NCI-H2227 (cell line): ENCODE data around the gene CCDC88C.

ENCODE experiments used
- DNase-seq: peaks from one replicate; lab custom pipeline; 2025; ENCODE audit not compliant: unreplicated experiment; lab: John Stamatoyannopoulos, UW

CCDC88C gene

GRCh38 chr14:91310606-91311283 lies 106.9 kb downstream of the CCDC88C start:
- no peak for DNase-seq

DNA sequence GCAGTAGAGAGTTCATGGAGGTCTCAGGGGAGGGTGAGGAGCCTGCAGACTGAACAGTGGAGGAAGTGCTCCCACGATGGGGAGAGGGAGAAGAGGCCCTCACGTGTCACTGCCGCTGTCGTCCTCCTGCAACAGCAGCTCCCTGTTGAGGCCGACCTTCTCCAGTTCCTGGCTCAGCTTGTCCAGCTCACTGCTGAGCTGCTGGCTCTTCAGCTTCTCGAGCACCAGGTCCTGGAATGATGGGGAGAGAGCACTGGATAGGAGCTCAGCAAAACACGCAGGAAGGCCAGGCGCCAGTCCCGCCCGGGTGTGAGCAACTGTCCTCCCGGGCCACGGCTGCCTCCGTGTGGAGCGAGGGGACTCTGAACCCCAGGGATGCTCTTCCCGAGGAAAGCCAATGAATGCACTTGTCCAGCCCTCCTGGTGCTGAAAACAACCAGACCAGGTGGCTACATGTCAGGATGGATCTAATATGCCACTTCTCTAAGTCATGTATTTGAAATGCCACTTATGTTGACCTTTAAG lies 107.8 kb downstream of the CCDC88C start:
- DNase-seq, result no peak

GRCh38 chr14:91308337-91308736 lies 109.3 kb downstream of the CCDC88C start:
- no peak for DNase-seq

GRCh38 chr14:91307652-91308051 lies 110.0 kb downstream of the CCDC88C start:
- DNase-seq, result no peak

DNA sequence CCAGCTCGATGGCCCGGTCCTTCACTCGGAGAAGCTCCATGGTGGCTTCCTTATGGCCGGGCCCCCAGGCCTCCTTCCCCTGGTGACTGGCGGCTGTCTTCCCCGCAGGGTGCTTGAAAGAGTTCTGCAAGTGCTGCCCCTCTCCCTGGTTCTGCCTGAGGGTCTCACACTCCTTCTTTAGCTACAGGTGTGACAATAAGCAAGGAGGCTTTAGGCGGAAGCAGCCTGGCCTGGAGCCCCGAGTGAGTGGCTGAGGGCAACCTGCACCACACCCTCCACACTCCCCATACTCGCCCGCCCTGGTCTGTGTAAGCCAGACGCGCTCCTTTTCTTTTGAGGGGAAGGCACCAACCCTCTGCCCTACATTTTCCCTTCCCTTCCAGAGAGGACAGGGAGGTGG lies 110.6 kb downstream of the CCDC88C start:
- DNase-seq, result no peak

DNA sequence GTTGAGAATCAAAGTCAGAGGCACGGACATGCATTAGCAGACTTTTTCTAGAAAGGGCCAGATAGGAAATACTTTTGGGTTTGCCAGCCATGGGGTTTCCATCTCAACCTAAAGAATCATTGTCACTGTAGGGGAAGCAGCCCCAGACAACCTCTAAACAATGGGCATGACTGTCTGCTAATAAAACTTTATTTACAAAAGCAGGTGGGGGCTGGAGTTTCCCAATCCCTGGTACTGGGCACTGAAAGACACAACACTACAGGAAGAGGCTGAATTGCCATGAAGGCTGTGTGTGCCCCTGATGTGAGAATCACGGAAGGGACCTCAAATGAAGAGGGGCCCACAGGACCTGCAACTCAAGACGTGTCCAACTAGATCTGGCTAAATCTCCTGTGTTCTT lies 111.1 kb downstream of the CCDC88C start:
- DNase-seq, result no peak

- DNase-seq, result no peak
These were observed 111.8 kb downstream of the CCDC88C start for GRCh38 chr14:91305650-91306431.

DNA sequence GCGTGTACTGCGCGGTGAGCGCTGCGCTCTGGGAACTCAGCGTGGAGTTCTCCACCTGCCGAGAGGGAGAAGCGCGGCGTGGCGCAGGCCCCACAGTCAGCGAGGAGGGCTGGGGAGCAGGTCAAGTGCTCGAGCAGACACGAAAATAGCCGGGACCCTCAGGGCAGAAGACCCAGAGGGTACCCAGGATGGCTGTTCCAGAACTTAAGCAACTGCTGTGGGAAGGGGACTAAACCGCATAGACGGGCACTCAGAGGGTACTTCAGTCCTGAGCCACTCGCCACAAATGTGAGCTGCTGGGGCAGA lies 113.7 kb downstream of the CCDC88C start:
- no peak for DNase-seq

DNA sequence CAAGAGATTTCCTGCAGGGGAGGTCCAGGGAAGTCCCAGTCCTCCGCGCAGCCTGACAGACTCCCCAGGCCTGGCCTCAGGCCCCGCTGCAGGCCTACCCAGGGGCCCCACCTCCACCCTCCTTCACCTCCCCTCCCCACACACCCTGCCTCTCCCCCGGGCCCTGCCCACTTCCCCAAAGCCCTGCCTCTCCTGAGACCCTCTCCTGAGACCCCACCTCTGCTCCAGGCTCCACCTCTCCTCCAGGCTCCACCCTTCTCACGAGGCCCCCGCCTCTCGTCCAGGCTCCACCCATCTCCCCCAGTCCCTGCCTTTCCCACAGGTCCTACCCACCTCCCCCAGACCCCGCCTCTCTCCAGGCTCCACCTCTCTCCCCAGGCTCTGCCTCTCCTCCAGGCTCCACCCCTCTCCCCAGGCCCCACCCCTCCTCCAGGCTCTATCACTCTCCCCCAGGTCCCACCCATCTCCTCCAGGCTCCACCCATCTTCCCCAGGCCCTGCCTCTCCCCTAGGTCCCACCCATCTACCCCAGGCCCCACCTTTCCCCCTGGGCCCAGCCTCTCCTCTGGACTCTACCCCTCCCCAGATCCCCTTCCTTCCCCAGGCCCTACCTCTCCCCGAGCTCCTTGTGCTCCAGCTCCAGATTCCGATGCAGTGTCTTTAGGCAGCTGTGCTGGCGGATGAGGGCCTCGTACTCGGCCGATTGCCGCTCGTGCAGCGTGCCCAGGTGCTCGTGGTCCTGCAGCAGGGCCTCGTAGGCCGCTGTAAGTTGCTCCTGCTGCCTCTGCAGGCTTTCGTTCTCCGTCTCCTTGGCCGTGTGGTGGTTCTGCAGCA lies 114.3 kb downstream of the CCDC88C start:
- DNase-seq, result peak; percentile 8

GRCh38 chr14:91302391-91302790 lies 115.2 kb downstream of the CCDC88C start:
- no peak for DNase-seq

- DNase-seq, result no peak
These were observed 116.7 kb downstream of the CCDC88C start for GRCh38 chr14:91300957-91301356.

GRCh38 chr14:91300283-91300895 lies 117.2 kb downstream of the CCDC88C start:
- no peak for DNase-seq

- no peak for DNase-seq
These were observed 118.2 kb downstream of the CCDC88C start for GRCh38 chr14:91299121-91300115.

DNA sequence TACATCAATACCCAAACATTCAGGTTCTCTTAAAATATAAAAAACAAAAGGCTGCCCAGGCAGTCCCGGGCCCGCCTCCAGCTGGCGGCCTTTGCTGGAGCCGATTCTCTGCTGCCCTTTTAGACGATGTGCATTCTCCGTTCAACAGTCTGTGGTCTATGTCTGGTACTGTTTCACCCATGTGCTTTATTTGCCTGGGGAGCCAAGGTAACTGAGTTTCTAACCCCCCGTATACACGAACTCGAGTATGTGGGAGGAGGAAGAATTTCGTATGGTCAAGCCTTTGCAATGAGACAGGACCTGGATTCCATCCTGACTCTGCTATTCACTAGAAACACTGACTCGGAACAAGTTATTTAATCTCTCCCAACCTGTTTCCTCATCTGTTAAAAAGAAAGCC lies 119.0 kb downstream of the CCDC88C start:
- DNase-seq, result no peak

GRCh38 chr14:91297081-91297711 lies 120.4 kb downstream of the CCDC88C start:
- DNase-seq, result no peak

GRCh38 chr14:91295851-91296796 lies 121.5 kb downstream of the CCDC88C start:
- DNase-seq, result no peak

DNA sequence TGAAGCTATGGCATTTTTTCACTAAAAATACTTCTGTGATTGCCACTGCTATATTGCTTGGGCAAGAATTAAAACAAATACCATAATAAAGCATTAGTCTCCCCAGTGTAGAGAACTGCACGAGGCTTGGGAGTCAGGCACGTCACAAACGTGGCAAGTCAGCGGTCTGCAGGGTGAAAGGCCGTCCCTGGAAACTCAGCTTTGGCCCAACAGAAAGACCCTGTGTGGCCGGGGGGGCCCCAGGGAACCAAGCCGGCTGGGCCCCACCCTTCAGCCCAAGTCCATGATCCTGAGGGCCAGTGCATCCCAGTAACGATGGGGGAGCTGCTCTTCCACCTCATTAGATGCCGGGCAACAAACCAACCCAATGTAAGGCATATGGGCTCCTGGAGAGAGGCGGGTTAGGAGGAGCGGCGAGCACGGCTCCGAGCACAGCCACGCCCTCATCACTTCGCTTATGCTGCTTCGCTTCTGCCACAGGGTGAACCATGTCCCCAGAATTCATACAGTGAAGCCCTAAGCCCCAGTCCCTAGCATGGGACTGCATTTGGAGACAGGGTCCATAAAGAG lies 122.3 kb downstream of the CCDC88C start:
- no peak for DNase-seq

DNA sequence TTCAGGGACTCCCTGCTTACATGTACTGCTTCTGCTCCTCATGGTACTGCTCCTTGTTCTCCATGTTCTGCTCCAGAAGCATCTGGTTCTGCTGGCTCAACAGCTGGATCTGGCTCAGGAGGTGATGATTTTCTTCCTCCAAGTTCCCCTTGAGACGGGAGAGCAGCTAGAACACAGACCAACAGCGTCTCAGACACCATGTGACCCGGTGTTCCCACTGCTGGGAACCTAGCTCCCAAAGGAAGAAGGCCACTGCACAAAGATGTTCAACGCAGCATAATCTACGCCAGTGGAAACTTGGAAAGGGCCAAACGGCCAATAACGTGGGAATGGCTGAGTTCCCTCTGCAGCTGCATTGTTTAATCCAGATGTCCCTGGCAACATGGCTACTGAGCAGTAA lies 123.5 kb downstream of the CCDC88C start:
- DNase-seq, result no peak
